GM12801 (cell line): ENCODE results near the gene MCM7.

Experiments used
- TF ChIP-seq, protein P1 (sequence below): IDR thresholded peaks from one replicate; pipeline ENCODE4 v1.5.1; 2011; ENCODE audit warnings: control low read depth; ENCODE audit not compliant: insufficient read length; ENCODE audit errors: extremely low read depth

MCM7 gene

DNA sequence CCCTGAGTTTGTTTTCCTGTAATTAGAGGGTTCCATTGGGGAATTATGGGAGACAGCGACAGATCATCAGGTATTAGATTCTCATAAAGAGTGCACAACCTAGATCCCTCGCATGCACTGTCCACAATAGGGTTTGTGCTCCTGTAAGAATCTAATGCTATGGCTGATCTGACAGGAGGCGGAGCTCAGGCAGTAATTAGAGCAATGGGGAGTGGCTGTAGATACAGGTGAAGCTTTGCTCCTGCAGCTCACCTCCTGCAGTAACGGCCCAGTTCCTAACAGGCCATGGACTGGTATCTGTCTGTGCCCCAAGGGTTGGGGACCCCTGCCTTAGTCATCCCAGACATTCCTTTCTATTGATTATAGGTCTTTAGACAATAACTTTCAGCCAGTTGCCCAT, 52.5 kb downstream of the MCM7 start:
- TF ChIP-seq, protein P1, sequence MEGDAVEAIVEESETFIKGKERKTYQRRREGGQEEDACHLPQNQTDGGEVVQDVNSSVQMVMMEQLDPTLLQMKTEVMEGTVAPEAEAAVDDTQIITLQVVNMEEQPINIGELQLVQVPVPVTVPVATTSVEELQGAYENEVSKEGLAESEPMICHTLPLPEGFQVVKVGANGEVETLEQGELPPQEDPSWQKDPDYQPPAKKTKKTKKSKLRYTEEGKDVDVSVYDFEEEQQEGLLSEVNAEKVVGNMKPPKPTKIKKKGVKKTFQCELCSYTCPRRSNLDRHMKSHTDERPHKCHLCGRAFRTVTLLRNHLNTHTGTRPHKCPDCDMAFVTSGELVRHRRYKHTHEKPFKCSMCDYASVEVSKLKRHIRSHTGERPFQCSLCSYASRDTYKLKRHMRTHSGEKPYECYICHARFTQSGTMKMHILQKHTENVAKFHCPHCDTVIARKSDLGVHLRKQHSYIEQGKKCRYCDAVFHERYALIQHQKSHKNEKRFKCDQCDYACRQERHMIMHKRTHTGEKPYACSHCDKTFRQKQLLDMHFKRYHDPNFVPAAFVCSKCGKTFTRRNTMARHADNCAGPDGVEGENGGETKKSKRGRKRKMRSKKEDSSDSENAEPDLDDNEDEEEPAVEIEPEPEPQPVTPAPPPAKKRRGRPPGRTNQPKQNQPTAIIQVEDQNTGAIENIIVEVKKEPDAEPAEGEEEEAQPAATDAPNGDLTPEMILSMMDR = no peak

DNA sequence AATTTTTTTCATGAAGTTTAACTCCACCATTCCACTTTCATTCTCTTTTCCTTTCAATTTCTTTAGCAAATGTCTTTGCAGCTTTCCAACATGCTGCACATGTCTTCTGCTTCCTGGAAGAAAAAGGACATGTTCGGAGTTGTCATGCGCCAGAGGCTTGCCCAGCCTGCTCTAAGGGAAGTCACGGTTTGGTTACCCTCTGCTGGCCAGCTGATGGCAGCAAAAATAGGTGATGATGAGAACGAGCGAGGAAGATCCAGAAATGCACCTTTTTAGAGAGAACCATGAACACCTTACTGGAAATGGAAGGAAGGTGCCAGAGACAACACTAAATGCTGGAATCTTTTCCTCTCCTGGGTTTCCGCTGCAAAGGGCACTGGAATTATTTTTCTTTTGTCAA, 56.5 kb downstream of the MCM7 start:
- TF ChIP-seq, protein P1 = no peak
